ENCODE measurements around the gene GPR132. TPM values are rescaled to one million over a fixed set of nuclear protein-coding genes. Genes with fewer than 3 reads are reported as not detected.
"Not testable (repeated sequence)": the region's sequence is repeated elsewhere in the genome, so short reads cannot be mapped to it uniquely, and the experiment has no call there.

GPR132 gene
- polyA plus RNA-seq, 1 donor (not counting 4 experiments of a cell fraction or from before 2014, with no cell fraction given) = not detected

DNA sequence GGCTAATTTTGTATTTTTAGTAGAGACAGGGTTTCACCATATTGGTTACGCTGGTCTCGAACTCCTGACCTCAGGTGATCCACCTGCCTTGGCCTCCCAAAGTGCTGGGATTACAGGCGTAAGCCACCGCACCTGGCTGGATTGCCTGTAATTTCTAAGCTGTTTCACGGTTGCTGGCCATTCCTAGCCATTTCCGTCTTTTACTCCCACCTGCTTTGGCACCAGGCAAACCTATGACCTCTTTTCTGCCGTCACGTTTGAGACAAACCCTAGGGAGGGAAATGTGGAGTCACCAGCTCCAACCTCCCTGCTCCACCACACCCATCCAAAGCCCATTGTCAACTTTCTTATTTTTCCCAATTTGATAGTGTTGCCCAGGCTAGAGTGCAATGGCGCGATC, 1.2 kb downstream of the GPR132 start:
- Histone ChIP-seq H3K9ac (ENCODE audit: control insufficient read depth, extremely low read depth, insufficient read depth, low read length) (no peak overlapping the region), H3K36me3 (ENCODE audit: control insufficient read depth in 2 of 2, extremely low read depth in 1 of 2, insufficient read depth in 2 of 2, low read length in 2 of 2) (peaks cover 0 to 4% of the 10 kb centered on the region in 2 experiments), H3K27me3 (ENCODE audit: control insufficient read depth, extremely low read depth, insufficient read depth, low read length) (no peaks in the 10 kb centered on the region), H3K4me2 (ENCODE audit: control insufficient read depth, extremely low read depth, insufficient read depth, low read depth, low read length) (no peak overlapping the region), H3K27ac (ENCODE audit: control insufficient read depth, insufficient read depth, low read length) (no peak overlapping the region), H3K79me2 (ENCODE audit: control insufficient read depth, insufficient read depth, low read length) (no peaks in the 10 kb centered on the region), H3K4me1 (ENCODE audit: control insufficient read depth, extremely low read depth, insufficient read depth, low read length) (peaks cover 11% of the 10 kb centered on the region), H3K9me1 (ENCODE audit: control insufficient read depth, extremely low read depth, insufficient read depth, low read length) (no peaks in the 10 kb centered on the region), H2AFZ (ENCODE audit: control insufficient read depth, low read length) (no peak overlapping the region), H3K4me3 (ENCODE audit: control insufficient read depth in 2 of 3, extremely low read depth in 1 of 3, insufficient read depth in 2 of 3, low read depth in 1 of 3, low read length in 3 of 3) (no peak overlapping the region), H4K20me1 (ENCODE audit: control insufficient read depth, extremely low read depth, insufficient read depth, low read length) (no peaks in the 10 kb centered on the region), H3K9me3 (ENCODE audit: control insufficient read depth, low read depth, low read length) (no peaks in the 10 kb centered on the region)
- TF ChIP-seq, protein P1, sequence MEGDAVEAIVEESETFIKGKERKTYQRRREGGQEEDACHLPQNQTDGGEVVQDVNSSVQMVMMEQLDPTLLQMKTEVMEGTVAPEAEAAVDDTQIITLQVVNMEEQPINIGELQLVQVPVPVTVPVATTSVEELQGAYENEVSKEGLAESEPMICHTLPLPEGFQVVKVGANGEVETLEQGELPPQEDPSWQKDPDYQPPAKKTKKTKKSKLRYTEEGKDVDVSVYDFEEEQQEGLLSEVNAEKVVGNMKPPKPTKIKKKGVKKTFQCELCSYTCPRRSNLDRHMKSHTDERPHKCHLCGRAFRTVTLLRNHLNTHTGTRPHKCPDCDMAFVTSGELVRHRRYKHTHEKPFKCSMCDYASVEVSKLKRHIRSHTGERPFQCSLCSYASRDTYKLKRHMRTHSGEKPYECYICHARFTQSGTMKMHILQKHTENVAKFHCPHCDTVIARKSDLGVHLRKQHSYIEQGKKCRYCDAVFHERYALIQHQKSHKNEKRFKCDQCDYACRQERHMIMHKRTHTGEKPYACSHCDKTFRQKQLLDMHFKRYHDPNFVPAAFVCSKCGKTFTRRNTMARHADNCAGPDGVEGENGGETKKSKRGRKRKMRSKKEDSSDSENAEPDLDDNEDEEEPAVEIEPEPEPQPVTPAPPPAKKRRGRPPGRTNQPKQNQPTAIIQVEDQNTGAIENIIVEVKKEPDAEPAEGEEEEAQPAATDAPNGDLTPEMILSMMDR (optimal IDR thresholded peaks at IDR 0.05 in 1 of 3, IDR thresholded peaks at IDR 0.05 in 1 of 3, conservative IDR thresholded peaks at IDR 0.05 in 1 of 3; ENCODE audit: extremely low read depth in 1 of 3, insufficient read depth in 2 of 3, low read length in 3 of 3) = no peak
- TF ChIP-seq EZH2 (IDR thresholded peaks at IDR 0.05; ENCODE audit: low read length) = no peak
- no peak for DNase-seq (ENCODE audit: low read depth, low spot score)
- no peak for FAIRE-seq
- dilution Hi-C loops (cut with MboI; ENCODE audit: extremely low pct_ligation_motif_present, low sequenced_read_pairs) = no loop called here

DNA sequence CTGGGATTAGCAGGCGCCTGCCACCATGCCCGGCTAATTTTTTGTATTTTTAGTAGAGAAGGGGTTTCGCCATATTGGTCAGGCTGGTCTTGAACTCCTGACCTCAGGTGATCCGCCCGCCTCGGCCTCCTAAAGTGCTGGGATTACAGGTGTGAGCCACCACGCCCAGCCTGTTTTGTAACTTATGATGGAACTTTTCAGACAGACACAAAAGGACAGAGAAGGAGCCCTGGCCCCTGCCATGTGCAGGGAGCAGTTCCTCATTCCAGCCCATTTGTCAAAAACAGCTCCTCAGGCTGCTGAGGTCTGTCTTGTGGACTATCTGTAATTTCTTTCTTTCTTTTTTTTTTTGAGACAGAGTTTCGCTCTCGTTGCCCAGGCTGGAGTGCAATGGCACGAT, 1.7 kb downstream of the GPR132 start:
- peaks cover 11% of the 10 kb centered on the region for H3K4me1 ChIP-seq (ENCODE audit: control insufficient read depth, extremely low read depth, insufficient read depth, low read length)
- FAIRE-seq; H3K4me3 ChIP-seq (ENCODE audit: control insufficient read depth in 2 of 3, extremely low read depth in 1 of 3, insufficient read depth in 2 of 3, low read depth in 1 of 3, low read length in 3 of 3); DNase-seq (ENCODE audit: low read depth, low spot score); H3K9ac ChIP-seq (ENCODE audit: control insufficient read depth, extremely low read depth, insufficient read depth, low read length); H2AFZ ChIP-seq (ENCODE audit: control insufficient read depth, low read length); H3K9me3 ChIP-seq (ENCODE audit: control insufficient read depth, low read depth, low read length); H3K36me3 ChIP-seq (ENCODE audit: control insufficient read depth in 2 of 2, extremely low read depth in 1 of 2, insufficient read depth in 2 of 2, low read length in 2 of 2); H4K20me1 ChIP-seq (ENCODE audit: control insufficient read depth, extremely low read depth, insufficient read depth, low read length); H3K9me1 ChIP-seq (ENCODE audit: control insufficient read depth, extremely low read depth, insufficient read depth, low read length); H3K79me2 ChIP-seq (ENCODE audit: control insufficient read depth, insufficient read depth, low read length); H3K4me2 ChIP-seq (ENCODE audit: control insufficient read depth, extremely low read depth, insufficient read depth, low read depth, low read length); H3K27ac ChIP-seq (ENCODE audit: control insufficient read depth, insufficient read depth, low read length); H3K27me3 ChIP-seq (ENCODE audit: control insufficient read depth, extremely low read depth, insufficient read depth, low read length); dilution Hi-C loops (cut with MboI; ENCODE audit: extremely low pct_ligation_motif_present, low sequenced_read_pairs): not testable (repeated sequence)

DNA sequence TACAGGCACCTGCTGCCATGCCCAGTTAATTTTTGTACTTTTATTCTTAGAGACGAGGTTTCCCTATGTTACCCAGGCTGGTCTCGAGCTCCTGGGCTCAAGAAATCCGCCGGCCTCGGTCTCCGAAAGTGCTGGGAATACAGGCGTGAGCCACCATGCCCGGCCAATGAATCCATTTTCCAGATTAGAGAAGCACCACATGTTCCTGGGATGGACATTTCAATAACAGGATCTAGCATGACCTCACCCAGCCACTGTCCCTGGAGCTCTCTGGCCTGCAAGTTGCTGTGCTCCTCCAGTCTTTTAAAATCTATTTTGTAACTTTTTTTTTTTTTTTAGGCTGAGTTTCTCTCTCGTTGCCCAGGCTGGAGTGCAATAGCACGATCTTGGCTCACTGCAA, 2.2 kb downstream of the GPR132 start:
- Histone ChIP-seq H3K79me2 (ENCODE audit: control insufficient read depth, insufficient read depth, low read length) (no peaks in the 10 kb centered on the region), H3K27me3 (ENCODE audit: control insufficient read depth, extremely low read depth, insufficient read depth, low read length) (no peaks in the 10 kb centered on the region), H3K9me3 (ENCODE audit: control insufficient read depth, low read depth, low read length) (no peaks in the 10 kb centered on the region), H3K4me2 (ENCODE audit: control insufficient read depth, extremely low read depth, insufficient read depth, low read depth, low read length) (no peak overlapping the region), H3K9me1 (ENCODE audit: control insufficient read depth, extremely low read depth, insufficient read depth, low read length) (no peaks in the 10 kb centered on the region), H3K4me3 (ENCODE audit: control insufficient read depth in 2 of 3, extremely low read depth in 1 of 3, insufficient read depth in 2 of 3, low read depth in 1 of 3, low read length in 3 of 3) (no peak overlapping the region), H3K9ac (ENCODE audit: control insufficient read depth, extremely low read depth, insufficient read depth, low read length) (no peak overlapping the region), H4K20me1 (ENCODE audit: control insufficient read depth, extremely low read depth, insufficient read depth, low read length) (no peaks in the 10 kb centered on the region), H3K27ac (ENCODE audit: control insufficient read depth, insufficient read depth, low read length) (no peak overlapping the region), H2AFZ (ENCODE audit: control insufficient read depth, low read length) (no peak overlapping the region), H3K4me1 (ENCODE audit: control insufficient read depth, extremely low read depth, insufficient read depth, low read length) (peaks cover 11% of the 10 kb centered on the region), H3K36me3 (ENCODE audit: control insufficient read depth in 2 of 2, extremely low read depth in 1 of 2, insufficient read depth in 2 of 2, low read length in 2 of 2) (peaks cover 0 to 4% of the 10 kb centered on the region in 2 experiments)
- dilution Hi-C loops (cut with MboI; ENCODE audit: extremely low pct_ligation_motif_present, low sequenced_read_pairs) = no loop called here
- no peak for TF ChIP-seq EZH2 (IDR thresholded peaks at IDR 0.05; ENCODE audit: low read length)
- TF ChIP-seq, protein P1 (optimal IDR thresholded peaks at IDR 0.05 in 1 of 3, IDR thresholded peaks at IDR 0.05 in 1 of 3, conservative IDR thresholded peaks at IDR 0.05 in 1 of 3; ENCODE audit: extremely low read depth in 1 of 3, insufficient read depth in 2 of 3, low read length in 3 of 3) = no peak
- no peak for DNase-seq (ENCODE audit: low read depth, low spot score)
- FAIRE-seq = no peak
